Loucy (cell line): ENCODE measurements around the gene SRD5A2.
"Not testable (repeated sequence)": the region's sequence is repeated elsewhere in the genome, so short reads cannot be mapped to it uniquely, and the experiment has no call there.

Experiments used
- H2AFZ ChIP-seq: fragments of 200-600 bp; sonication (generic); 2 replicates; pipeline ENCODE4 v1.6.0; 2016; ENCODE audit warnings: antibody characterized with exemption, mild to moderate bottlenecking, low read length, moderate library complexity
- H3F3A ChIP-seq: fragments of 200-600 bp; 2 replicates; pipeline ENCODE4 v1.6.0; 2016; ENCODE audit warnings: antibody characterized with exemption, low read depth, mild to moderate bottlenecking
- H3K27me3 ChIP-seq: fragments of 200-600 bp; sonication (generic); 2 replicates; pipeline ENCODE4 v1.6.1; 2014; ENCODE audit warnings: low read length, mild to moderate bottlenecking; ENCODE audit not compliant: insufficient read depth, poor library complexity, severe bottlenecking
- H3K36me3 ChIP-seq: fragments of 200-600 bp; sonication (generic); 2 replicates; pipeline ENCODE4 v1.6.1; 2016; ENCODE audit warnings: low read length; ENCODE audit not compliant: insufficient read depth
- H3K4me1 ChIP-seq: fragments of 200-600 bp; sonication (generic); 2 replicates; pipeline ENCODE4 v1.5.1; 2014; ENCODE audit warnings: low read length, mild to moderate bottlenecking; ENCODE audit not compliant: insufficient read depth, poor library complexity, severe bottlenecking
- H3K4me2 ChIP-seq: fragments of 200-600 bp; sonication (generic); 2 replicates; pipeline ENCODE4 v1.6.0; 2014; ENCODE audit warnings: antibody characterized with exemption, low read length, low read depth, mild to moderate bottlenecking; ENCODE audit not compliant: poor library complexity, severe bottlenecking
- H3K4me3 ChIP-seq: fragments of 200-600 bp; sonication (generic); 2 replicates; pipeline ENCODE4 v1.5.1; 2014; ENCODE audit warnings: low read length, mild to moderate bottlenecking, mixed read lengths; ENCODE audit not compliant: poor library complexity, severe bottlenecking
- H3K79me2 ChIP-seq: fragments of 200-600 bp; sonication (generic); 2 replicates; pipeline ENCODE4 v1.6.1; 2014; ENCODE audit warnings: low read length; ENCODE audit not compliant: insufficient read depth
- H3K9ac ChIP-seq: fragments of 200-600 bp; sonication (generic); 2 replicates; pipeline ENCODE4 v1.6.0; 2014; ENCODE audit warnings: mild to moderate bottlenecking, low read depth, low read length, moderate library complexity; ENCODE audit not compliant: poor library complexity, severe bottlenecking
- H3K9me2 ChIP-seq: fragments of 200-600 bp; sonication (generic); replicated peaks from 2 replicates; pipeline ENCODE4 v1.6.1; 2016; ENCODE audit warnings: low read depth, low read length, mixed read lengths
- H3K9me3 ChIP-seq: fragments of 200-600 bp; sonication (generic); 2 replicates; pipeline ENCODE4 v1.6.1; 2014; ENCODE audit warnings: mild to moderate bottlenecking, antibody characterized with exemption, low read length, low read depth; ENCODE audit not compliant: insufficient read depth
- H4K20me1 ChIP-seq: fragments of 200-600 bp; sonication (generic); 2 replicates; pipeline ENCODE4 v1.6.0; 2014; ENCODE audit warnings: antibody characterized with exemption, low read length, mild to moderate bottlenecking; ENCODE audit not compliant: insufficient read depth, poor library complexity, severe bottlenecking
- CTCF ChIP-seq: fragments of 200-600 bp; sonication (generic); conservative IDR thresholded peaks from 2 replicates; pipeline ENCODE4 v1.5.1; 2014; ENCODE audit warnings: mild to moderate bottlenecking, antibody characterized with exemption, low read length
- EZH2phosphoT487 ChIP-seq: fragments of 200-600 bp; IDR thresholded peaks from 2 replicates; pipeline ENCODE4 v1.6.1; 2018; ENCODE audit warnings: antibody characterized with exemption, mild to moderate bottlenecking, moderate library complexity, borderline replicate concordance

SRD5A2 gene

GRCh38 chr2:31505111-31505510 is 75.6 kb downstream of the SRD5A2 start:
- no peak overlapping the region for H2AFZ ChIP-seq
- no peaks in the 10 kb centered on the region for H3K36me3 ChIP-seq
- H3K9me2 ChIP-seq: no peaks in the 10 kb centered on the region
- no peaks in the 10 kb centered on the region for H3K4me1 ChIP-seq
- no peaks in the 10 kb centered on the region for H4K20me1 ChIP-seq
- no peaks in the 10 kb centered on the region for H3K27me3 ChIP-seq
- no peak overlapping the region for H3K4me2 ChIP-seq
- H3K79me2 ChIP-seq: no peaks in the 10 kb centered on the region
- H3F3A ChIP-seq: no peaks in the 10 kb centered on the region
- H3K9ac ChIP-seq: no peak overlapping the region
- no peaks in the 10 kb centered on the region for H3K9me3 ChIP-seq
- TF ChIP-seq CTCF: no peak
- TF ChIP-seq EZH2phosphoT487: no peak
- H3K4me3 ChIP-seq: no peak overlapping the region

GRCh38 chr2:31504311-31504710 is 76.4 kb downstream of the SRD5A2 start:
- Histone ChIP-seq H4K20me1 (no peaks in the 10 kb centered on the region), H3K9me3 (no peaks in the 10 kb centered on the region), H3K4me2 (no peak overlapping the region), H2AFZ (no peak overlapping the region), H3F3A (no peaks in the 10 kb centered on the region), H3K27me3 (no peaks in the 10 kb centered on the region), H3K9ac (no peak overlapping the region), H3K4me3 (no peak overlapping the region), H3K9me2 (no peaks in the 10 kb centered on the region), H3K36me3 (no peaks in the 10 kb centered on the region), H3K79me2 (no peaks in the 10 kb centered on the region), H3K4me1 (no peaks in the 10 kb centered on the region)
- TF ChIP-seq EZH2phosphoT487 (no peak), CTCF (no peak)

GRCh38 chr2:31496451-31496874 is 84.3 kb downstream of the SRD5A2 start:
- not testable (repeated sequence) for H3K9me3 ChIP-seq, H3K4me1 ChIP-seq, H3F3A ChIP-seq, H2AFZ ChIP-seq, H4K20me1 ChIP-seq, H3K9me2 ChIP-seq, H3K79me2 ChIP-seq, H3K4me3 ChIP-seq, H3K27me3 ChIP-seq, H3K9ac ChIP-seq, H3K36me3 ChIP-seq, H3K4me2 ChIP-seq

GRCh38 chr2:31489339-31489738 is 91.4 kb downstream of the SRD5A2 start:
- H3K9me2 ChIP-seq, H3K4me3 ChIP-seq, H2AFZ ChIP-seq, H3K4me2 ChIP-seq, H3F3A ChIP-seq, H3K36me3 ChIP-seq, H3K27me3 ChIP-seq, H4K20me1 ChIP-seq, H3K9me3 ChIP-seq, H3K9ac ChIP-seq, H3K4me1 ChIP-seq, H3K79me2 ChIP-seq: not testable (repeated sequence)
